Thyroid gland (tissue), 4 donors: ENCODE data around the gene WASF2.
A peak's percentile ranks its signal among the peaks of the same experiment; 100 is the strongest.

ENCODE experiments used
- POLR2A ChIP-seq, 2 donors: fragments of 450-650 bp; IDR thresholded peaks; one replicate each; pipeline ENCODE4 v1.6.1; 2017; ENCODE audit warnings: antibody characterized with exemption in 2 of 2, mild to moderate bottlenecking in 2 of 2, moderate library complexity in 1 of 2
- TF ChIP-seq, protein P1 (sequence below), 6 experiments: fragments of 200-600 bp in 3 of 6; fragments of 450-650 bp in 3 of 6; sonication (generic) in 3 of 6; IDR thresholded peaks; one replicate each; pipeline ENCODE4 v1.5.1; 2016 to 2019; ENCODE audit warnings: antibody characterized with exemption in 6 of 6, mild to moderate bottlenecking in 2 of 6, inconsistent platforms in 1 of 6, moderate library complexity in 1 of 6

DNA sequence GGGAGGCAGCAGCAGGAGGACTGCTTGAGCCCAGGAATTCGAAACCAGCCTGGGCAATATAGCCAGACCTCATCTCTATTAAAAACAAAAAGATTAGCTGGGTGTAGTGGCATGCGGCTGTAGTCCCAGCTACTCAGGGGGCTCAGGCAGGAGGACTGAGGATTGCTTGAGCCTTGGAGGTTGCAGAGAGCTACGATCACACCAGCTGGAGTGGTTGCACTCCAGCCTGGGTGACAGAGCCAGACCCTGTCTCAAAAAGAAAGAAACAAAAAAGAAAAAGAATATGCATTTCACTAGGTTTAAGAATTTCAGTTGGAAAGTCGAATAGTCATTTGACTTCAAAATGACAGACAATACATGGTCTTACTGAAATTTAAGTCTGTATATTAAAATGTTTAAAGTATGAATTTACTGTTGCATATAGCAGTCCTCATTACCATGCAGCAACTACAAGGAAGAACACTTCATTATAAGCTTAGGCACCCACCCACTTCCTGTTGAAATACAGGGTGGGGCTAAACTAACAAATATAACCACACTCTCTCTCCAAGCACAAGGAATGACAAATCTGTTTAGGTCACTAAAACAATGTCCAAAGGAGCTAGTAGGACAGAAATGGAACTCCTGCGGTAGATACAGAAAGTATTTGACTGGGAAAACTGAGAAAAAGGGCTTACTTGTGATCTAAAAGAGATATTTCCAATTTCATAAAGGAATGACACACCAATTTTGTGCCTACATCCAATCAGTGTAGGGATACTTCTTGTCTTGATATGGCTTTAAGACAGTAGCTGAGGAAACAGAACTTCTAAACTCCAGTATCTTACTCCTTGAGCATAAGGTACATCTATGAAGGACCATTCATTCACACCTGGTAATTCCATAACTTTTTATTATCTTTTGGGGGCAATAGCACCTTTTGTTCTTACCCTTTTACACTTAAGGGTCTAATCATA is 53.5 kb downstream of the WASF2 start:
- TF ChIP-seq, protein P1, sequence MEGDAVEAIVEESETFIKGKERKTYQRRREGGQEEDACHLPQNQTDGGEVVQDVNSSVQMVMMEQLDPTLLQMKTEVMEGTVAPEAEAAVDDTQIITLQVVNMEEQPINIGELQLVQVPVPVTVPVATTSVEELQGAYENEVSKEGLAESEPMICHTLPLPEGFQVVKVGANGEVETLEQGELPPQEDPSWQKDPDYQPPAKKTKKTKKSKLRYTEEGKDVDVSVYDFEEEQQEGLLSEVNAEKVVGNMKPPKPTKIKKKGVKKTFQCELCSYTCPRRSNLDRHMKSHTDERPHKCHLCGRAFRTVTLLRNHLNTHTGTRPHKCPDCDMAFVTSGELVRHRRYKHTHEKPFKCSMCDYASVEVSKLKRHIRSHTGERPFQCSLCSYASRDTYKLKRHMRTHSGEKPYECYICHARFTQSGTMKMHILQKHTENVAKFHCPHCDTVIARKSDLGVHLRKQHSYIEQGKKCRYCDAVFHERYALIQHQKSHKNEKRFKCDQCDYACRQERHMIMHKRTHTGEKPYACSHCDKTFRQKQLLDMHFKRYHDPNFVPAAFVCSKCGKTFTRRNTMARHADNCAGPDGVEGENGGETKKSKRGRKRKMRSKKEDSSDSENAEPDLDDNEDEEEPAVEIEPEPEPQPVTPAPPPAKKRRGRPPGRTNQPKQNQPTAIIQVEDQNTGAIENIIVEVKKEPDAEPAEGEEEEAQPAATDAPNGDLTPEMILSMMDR (IDR thresholded peaks at IDR 0.05), result no peak
- TF ChIP-seq POLR2A (IDR thresholded peaks at IDR 0.05), result peak in 1 of 2 donors; percentile 48
